H1 (cell line): Measurements from ENCODE around the gene OST4. TPM values are rescaled to one million over a fixed set of nuclear protein-coding genes. Genes with fewer than 3 reads are reported as not detected.
A peak's percentile ranks its signal among the peaks of the same experiment; 100 is the strongest.

Source experiments
- CTCF ChIA-PET: fragments of 300-600 bp; sonication (Branson Sonifier 250); formaldehyde crosslinking; loops from one replicate; lab custom pipeline; 2021; ENCODE audit not compliant: partially characterized antibody; lab: Charles Lee
- POLR2A ChIA-PET: fragments of 300-600 bp; sonication (Branson Sonifier 250); formaldehyde crosslinking; loops from one replicate; lab custom pipeline; 2021; ENCODE audit warnings: inconsistent platforms; ENCODE audit not compliant: partially characterized antibody; lab: Charles Lee
- DNase-seq, 2 experiments: peaks; one replicate each; pipeline versions ENCODE4 v3.0.0 to v3.0.0-alpha.2; 2010 to 2022; ENCODE audit warnings: low spot score in 2 of 2, low read depth in 1 of 2, mixed read lengths in 1 of 2
- FAIRE-seq: peaks from 2 replicates; lab custom pipeline; 2011; peaks lifted over from hg19 to GRCh38; lab: Jason Lieb, UNC
- H2AFZ ChIP-seq: 2 replicates; pipeline ENCODE4 v1.8.1; 2012; ENCODE audit warnings: low read length, inconsistent platforms
- H2AK5ac ChIP-seq: 2 replicates; pipeline ENCODE4 v1.6.1; 2013; ENCODE audit warnings: low read depth, low read length
- H2BK120ac ChIP-seq: replicated peaks from 2 replicates; pipeline ENCODE3; 2013; ENCODE audit warnings: low read depth, low read length, inconsistent platforms
- H2BK12ac ChIP-seq: 2 replicates; pipeline ENCODE4 v1.6.1; 2013; ENCODE audit warnings: low read depth, low read length
- H2BK15ac ChIP-seq: 2 replicates; pipeline ENCODE4 v1.6.1; 2013; ENCODE audit warnings: low read length
- H2BK20ac ChIP-seq: 2 replicates; pipeline ENCODE4 v1.6.1; 2013; ENCODE audit warnings: low read length
- H2BK5ac ChIP-seq: 2 replicates; pipeline ENCODE4 v1.6.1; 2013; ENCODE audit warnings: low read depth, low read length
- H3K14ac ChIP-seq: 2 replicates; pipeline ENCODE4 v1.6.1; 2013; ENCODE audit warnings: inconsistent platforms; ENCODE audit not compliant: insufficient read length
- H3K18ac ChIP-seq: 2 replicates; pipeline ENCODE4 v1.6.1; 2013; ENCODE audit warnings: low read length; ENCODE audit errors: extremely low read depth
- H3K23ac ChIP-seq: 2 replicates; pipeline ENCODE4 v1.6.1; 2013; ENCODE audit warnings: inconsistent platforms; ENCODE audit not compliant: insufficient read length
- H3K23me2 ChIP-seq: 2 replicates; pipeline ENCODE4 v1.6.1; 2013; ENCODE audit warnings: low read depth, low read length
- H3K27ac ChIP-seq: 2 replicates; pipeline ENCODE4 v1.6.1; 2011; ENCODE audit warnings: low read depth, low read length, inconsistent platforms
- H3K27me3 ChIP-seq, 4 experiments: replicated peaks in 1 of 4; 1 replicate in 1 of 4; 2 replicates in 3 of 4; pipeline versions ENCODE4 v1.6.1 to v1.8.1; 2011 to 2013; ENCODE audit warnings: low read length in 3 of 4, mild to moderate bottlenecking in 3 of 4, inconsistent platforms in 2 of 4, mixed read lengths in 2 of 4, moderate library complexity in 1 of 4; ENCODE audit not compliant: control insufficient read depth in 3 of 4, insufficient read depth in 3 of 4; ENCODE audit errors: extremely low read depth in 1 of 4
- H3K36me3 ChIP-seq, 4 experiments: 2 replicates each; pipeline versions ENCODE4 v1.6.1 to v1.8.1; 2011 to 2013; ENCODE audit warnings: mild to moderate bottlenecking in 4 of 4, low read length in 3 of 4, moderate library complexity in 2 of 4, control low read depth in 1 of 4, inconsistent platforms in 1 of 4; ENCODE audit not compliant: insufficient read depth in 4 of 4, control insufficient read depth in 2 of 4
- H3K4ac ChIP-seq: replicated peaks from 2 replicates; pipeline ENCODE3; 2013; ENCODE audit warnings: low read length, low read depth, mixed read lengths, inconsistent platforms; ENCODE audit not compliant: insufficient read length
- H3K4me1 ChIP-seq, 4 experiments: replicated peaks in 1 of 4; 1 replicate in 1 of 4; 2 replicates in 3 of 4; pipeline versions ENCODE4 v1.6.1 to v1.8.1; 2011 to 2013; ENCODE audit warnings: low read length in 3 of 4, inconsistent platforms in 2 of 4, mixed read lengths in 1 of 4; ENCODE audit not compliant: insufficient read depth in 4 of 4, control insufficient read depth in 3 of 4
- H3K4me2 ChIP-seq, 2 experiments: 2 replicates each; pipeline versions ENCODE4 v1.6.1 to v1.8.1; 2011 to 2013; ENCODE audit warnings: low read depth in 2 of 2, low read length in 2 of 2, control low read depth in 1 of 2, inconsistent platforms in 1 of 2, mild to moderate bottlenecking in 1 of 2; ENCODE audit not compliant: insufficient read depth in 1 of 2
- H3K4me3 ChIP-seq, 4 experiments: fragments of 200-600, 300-600 bp in 1 of 4; sonication (generic), shearing (Covaris generic), sonication (Bioruptor Twin) in 1 of 4; 2 replicates each; pipeline versions ENCODE4 v1.5.1 to v1.8.1; 2011 to 2016; ENCODE audit warnings: low read length in 4 of 4, low read depth in 3 of 4, control low read depth in 2 of 4, inconsistent platforms in 2 of 4, mild to moderate bottlenecking in 2 of 4, mixed read lengths in 1 of 4, moderate library complexity in 1 of 4; ENCODE audit not compliant: insufficient read depth in 2 of 4; ENCODE audit errors: extremely low read depth in 1 of 4
- H3K56ac ChIP-seq: replicated peaks from 2 replicates; pipeline ENCODE3; 2013; ENCODE audit warnings: low read depth, mild to moderate bottlenecking, mixed read lengths, low read length, inconsistent platforms; ENCODE audit not compliant: insufficient read length
- H3K79me1 ChIP-seq: 2 replicates; pipeline ENCODE4 v1.6.1; 2013; ENCODE audit warnings: low read depth, low read length, control low read depth
- H3K79me2 ChIP-seq, 2 experiments: 2 replicates each; pipeline versions ENCODE4 v1.6.1 to v1.8.1; 2012 to 2013; ENCODE audit warnings: low read length in 2 of 2, mild to moderate bottlenecking in 2 of 2, inconsistent platforms in 1 of 2; ENCODE audit not compliant: insufficient read depth in 2 of 2, control insufficient read depth in 1 of 2
- H3K9ac ChIP-seq, 4 experiments: replicated peaks in 1 of 4; 1 replicate in 1 of 4; 2 replicates in 3 of 4; pipeline versions ENCODE4 v1.6.1 to v1.8.1; 2011 to 2013; ENCODE audit warnings: low read depth in 3 of 4, low read length in 3 of 4, control low read depth in 2 of 4, mild to moderate bottlenecking in 2 of 4, moderate library complexity in 2 of 4, inconsistent platforms in 1 of 4; ENCODE audit errors: extremely low read depth in 1 of 4
- H3K9me3 ChIP-seq, 2 experiments: 2 replicates each; pipeline versions ENCODE4 v1.6.1 to v1.8.1; 2012 to 2013; ENCODE audit warnings: mild to moderate bottlenecking in 2 of 2, moderate library complexity in 2 of 2, control low read depth in 1 of 2, inconsistent platforms in 1 of 2, low read depth in 1 of 2, low read length in 1 of 2, mixed read lengths in 1 of 2; ENCODE audit not compliant: insufficient read depth in 2 of 2
- H4K20me1 ChIP-seq, 2 experiments: replicated peaks in 1 of 2; 2 replicates each; pipeline versions ENCODE3 to v1.8.1; 2011 to 2013; ENCODE audit warnings: inconsistent platforms in 2 of 2, low read length in 2 of 2, mild to moderate bottlenecking in 1 of 2; ENCODE audit not compliant: insufficient read depth in 2 of 2, control insufficient read depth in 1 of 2
- H4K5ac ChIP-seq: 2 replicates; pipeline ENCODE4 v1.6.1; 2013; ENCODE audit warnings: low read length, low read depth, mixed read lengths, inconsistent platforms; ENCODE audit not compliant: insufficient read length
- H4K8ac ChIP-seq: 2 replicates; pipeline ENCODE4 v1.8.0; 2013; ENCODE audit warnings: mild to moderate bottlenecking, moderate library complexity, low read length, inconsistent platforms; ENCODE audit not compliant: insufficient read depth; ENCODE audit errors: extremely low read depth
- H4K91ac ChIP-seq: replicated peaks from 2 replicates; pipeline ENCODE3; 2013; ENCODE audit warnings: low read length, mixed read lengths, inconsistent platforms; ENCODE audit not compliant: insufficient read length
- BRCA1 ChIP-seq: IDR thresholded peaks from 2 replicates; pipeline ENCODE4 v1.6.1; 2012; ENCODE audit warnings: low read depth, low read length, improper control_type of control experiment
- CEBPB ChIP-seq: IDR thresholded peaks from 2 replicates; pipeline ENCODE4 v1.6.1; 2012; ENCODE audit warnings: low read depth, low read length
- CREB1 ChIP-seq: IDR thresholded peaks from 2 replicates; pipeline ENCODE4 v1.6.1; 2012; ENCODE audit warnings: inconsistent platforms
- E2F6 ChIP-seq: IDR thresholded peaks from 2 replicates; pipeline ENCODE4 v1.6.1; 2012; ENCODE audit warnings: inconsistent platforms
- EZH2 ChIP-seq: fragments of 200-600 bp; sonication (generic); IDR thresholded peaks from 2 replicates; pipeline ENCODE4 v1.7.1; 2012; ENCODE audit warnings: low read depth, mild to moderate bottlenecking, moderate library complexity, low read length, inconsistent platforms; ENCODE audit not compliant: severe bottlenecking
- FOSL1 ChIP-seq: IDR thresholded peaks from 2 replicates; pipeline ENCODE4 v1.6.1; 2011; ENCODE audit warnings: mild to moderate bottlenecking, low read depth, low read length, moderate library complexity; ENCODE audit not compliant: insufficient read depth
- GTF2F1 ChIP-seq: IDR thresholded peaks from 2 replicates; pipeline ENCODE4 v1.6.1; 2012; ENCODE audit warnings: low read depth, low read length, improper control_type of control experiment, borderline replicate concordance
- NRF1 ChIP-seq: IDR thresholded peaks from 2 replicates; pipeline ENCODE4 v1.6.1; 2011; ENCODE audit warnings: mild to moderate bottlenecking, low read depth, low read length, improper control_type of control experiment
- RNF2 ChIP-seq: fragments of 200-900, 300-1000 bp; sonication (generic); IDR thresholded peaks from 2 replicates; pipeline ENCODE4 v1.7.1; 2016; ENCODE audit warnings: borderline replicate concordance, low read depth, mild to moderate bottlenecking, antibody characterized with exemption, low read length; ENCODE audit not compliant: poor library complexity, severe bottlenecking; ENCODE audit errors: missing control alignments
- RXRA ChIP-seq: IDR thresholded peaks from 2 replicates; pipeline ENCODE4 v1.6.1; 2011; ENCODE audit warnings: low read depth, mild to moderate bottlenecking, low read length, moderate library complexity; ENCODE audit not compliant: insufficient read depth
- SIX5 ChIP-seq: IDR thresholded peaks from 2 replicates; pipeline ENCODE4 v1.6.1; 2011; ENCODE audit warnings: mild to moderate bottlenecking, low read depth, low read length
- TAF7 ChIP-seq: optimal IDR thresholded peaks from 2 replicates; pipeline ENCODE3; 2011; ENCODE audit warnings: low read depth, mild to moderate bottlenecking, inconsistent platforms, low read length, moderate library complexity, borderline replicate concordance
- WGBS, 2 experiments: shearing (Covaris generic) in 1 of 2; methylation state at CpG; one replicate each; pipeline versions ENCODE4 v1.1.6 to v1.1.7; 2013 to 2015; ENCODE audit warnings: low lambda C conversion rate in 2 of 2, mixed read lengths in 2 of 2, inconsistent platforms in 1 of 2, low coverage in 1 of 2, missing lambda C conversion rate in 1 of 2; ENCODE audit not compliant: insufficient replicate concordance in 2 of 2, insufficient coverage in 1 of 2, insufficient read length in 1 of 2; ENCODE audit errors: extremely low coverage in 1 of 2, missing lambda C conversion rate in 1 of 2; 5-methylcytosine and 5-hydroxymethylcytosine counted together
- polyA plus RNA-seq, 7 experiments: library from polyadenylated mRNA; depleted of rRNA in 3 of 7; stranded (reverse) in 5 of 7; unstranded in 2 of 7; fragments of >200 nt in 5 of 7; fragments of 200-250 nt in 2 of 7; gene quantifications; 1 replicate in 5 of 7; 2 replicates in 1 of 7; 4 replicates in 1 of 7; pipeline versions ENCODE4 v1.2.1 to v1.2.3, GENCODE V29; 2011 to 2013; ENCODE audit warnings: missing spikeins in 2 of 7, mixed read lengths in 2 of 7
- total RNA-seq: library from RNA; stranded (reverse); fragmentation: NEBNext Ultra II Directional; extraction: Animal tissue kit (Norgen Biotek cat#: 25700); gene quantifications from 2 replicates; pipeline ENCODE4 v1.2.1, GENCODE V29; 2021

The OST4 gene
- total and polyA plus RNA-seq, 2 of the 8 experiments (the other 6 are each of a cell fraction or from before 2014, with no cell fraction given) = 225 to 865 TPM

GRCh38 chr2:27087823-27088410 is 16.5 kb upstream of the OST4 start:
- peak overlapping the region; percentile 70 to 90; a peak in 3 of 4 replicates for H3K4me2 ChIP-seq
- H2AFZ ChIP-seq = no peak overlapping the region
- no peak overlapping the region for H4K91ac ChIP-seq
- H2BK15ac ChIP-seq = no peak overlapping the region
- no peak overlapping the region for H4K5ac ChIP-seq
- peaks cover 0 to 9% (median 4%) of the 10 kb centered on the region in 4 experiments; a peak in 2 of 7 replicates for H3K27me3 ChIP-seq
- CTCF ChIA-PET = interaction anchor here (0.6 to 16.5 kb wide), 17 partner anchors 9 to 205 kb away, joined by 3 to 160 read pairs (median 4); partner anchors contain the start of genes ABHD1, AGBL5 and PREB
- DNase-seq = no peak
- no peak overlapping the region for H3K27ac ChIP-seq
- no peaks in the 10 kb centered on the region for H3K36me3 ChIP-seq
- H3K23ac ChIP-seq = no peak overlapping the region
- H4K8ac ChIP-seq = no peak overlapping the region
- H2BK20ac ChIP-seq = no peak overlapping the region
- no peak overlapping the region for H3K14ac ChIP-seq
- peak overlapping the region in 3 of 4 experiments; percentile 59 to 75 (median 69); a peak in 2 of 8 replicates for H3K4me3 ChIP-seq
- H3K79me2 ChIP-seq = no peaks in the 10 kb centered on the region
- H2AK5ac ChIP-seq = no peak overlapping the region
- H3K4me1 ChIP-seq = peaks cover 4 to 19% (median 4%) of the 10 kb centered on the region in 4 experiments; a peak in 5 of 7 replicates
- H3K23me2 ChIP-seq = peaks cover 10% of the 10 kb centered on the region; the same call in 1 of the 2 replicates
- no peak overlapping the region for H3K56ac ChIP-seq
- no peak overlapping the region for H2BK5ac ChIP-seq
- WGBS, 2 experiments = 88% methylated on average over 4 of the region's 5 CpGs; no CpG with 5 or more reads in 1 of the 2 experiments
- H4K20me1 ChIP-seq = peaks cover 1 to 6% of the 10 kb centered on the region in 2 experiments
- FAIRE-seq = no peak
- no peak overlapping the region for H3K4ac ChIP-seq
- no peak overlapping the region for H3K9ac ChIP-seq
- POLR2A ChIA-PET = interaction anchor here (1.0 to 5.9 kb wide), 11 partner anchors 8 to 129 kb away, joined by 3 to 29 read pairs (median 5); partner anchors contain the start of genes ATRAID, CAD, OST4 and SLC5A6
- no peaks in the 10 kb centered on the region for H3K79me1 ChIP-seq
- H3K9me3 ChIP-seq = no peaks in the 10 kb centered on the region
- no peak overlapping the region for H2BK120ac ChIP-seq
- no peak overlapping the region for H3K18ac ChIP-seq
- H2BK12ac ChIP-seq = no peak overlapping the region
- TF ChIP-seq FOSL1 (no peak), NRF1 (no peak), BRCA1 (no peak), E2F6 (no peak), EZH2 (no peak), TAF7 (no peak), GTF2F1 (no peak), CREB1 (no peak), CEBPB (no peak), RXRA (no peak), RNF2 (no peak), SIX5 (no peak)
